LoVo (cell line): ENCODE measurements around the gene SNAPC2.
A peak's percentile ranks its signal among the peaks of the same experiment; 100 is the strongest.

Experiments
- DNase-seq: peaks from one replicate; pipeline ENCODE4 v3.0.0-alpha.2; 2016; ENCODE audit warnings: low spot score

SNAPC2 gene, protein sequence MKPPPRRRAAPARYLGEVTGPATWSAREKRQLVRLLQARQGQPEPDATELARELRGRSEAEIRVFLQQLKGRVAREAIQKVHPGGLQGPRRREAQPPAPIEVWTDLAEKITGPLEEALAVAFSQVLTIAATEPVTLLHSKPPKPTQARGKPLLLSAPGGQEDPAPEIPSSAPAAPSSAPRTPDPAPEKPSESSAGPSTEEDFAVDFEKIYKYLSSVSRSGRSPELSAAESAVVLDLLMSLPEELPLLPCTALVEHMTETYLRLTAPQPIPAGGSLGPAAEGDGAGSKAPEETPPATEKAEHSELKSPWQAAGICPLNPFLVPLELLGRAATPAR

DNA sequence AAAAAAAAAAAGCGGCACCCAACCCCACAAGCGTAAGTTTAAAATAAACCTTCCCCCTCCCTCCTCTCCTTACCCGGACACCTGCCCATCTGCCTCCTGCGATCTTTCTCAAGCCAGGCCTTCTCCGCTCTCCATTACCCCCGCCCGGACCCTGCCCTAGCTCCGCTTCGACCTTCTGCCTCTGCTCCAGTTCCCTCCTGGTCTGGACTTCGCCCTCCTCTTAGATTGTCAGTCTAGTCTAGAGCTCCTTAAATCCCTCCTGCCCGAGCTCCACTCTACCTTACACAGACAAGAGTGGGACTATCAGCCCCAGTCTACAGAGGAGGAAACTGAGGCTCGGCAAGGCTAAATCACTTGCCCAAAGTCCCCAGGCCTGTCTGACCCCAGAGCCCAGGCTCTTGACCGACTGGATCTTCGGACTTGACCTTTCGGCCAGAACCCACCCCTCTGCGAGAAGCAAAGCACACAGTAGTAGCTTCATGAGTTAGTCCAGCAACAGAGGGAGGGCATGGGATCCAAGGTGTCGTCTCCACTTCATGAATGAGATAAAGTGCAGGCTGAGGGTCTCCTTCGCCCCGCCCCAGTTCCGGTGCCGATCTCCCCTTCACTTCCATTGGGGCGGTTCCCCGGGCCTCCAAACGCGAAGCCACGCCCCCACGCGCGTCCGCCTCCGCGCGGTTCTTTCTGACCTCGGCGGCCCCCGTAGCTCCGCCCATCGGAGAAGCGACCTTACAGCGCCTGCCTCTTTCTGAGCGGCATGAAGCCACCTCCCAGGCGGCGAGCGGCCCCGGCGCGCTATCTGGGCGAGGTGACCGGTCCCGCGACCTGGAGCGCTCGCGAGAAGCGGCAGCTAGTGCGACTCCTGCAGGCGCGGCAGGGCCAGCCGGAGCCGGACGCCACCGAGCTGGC lies at the start of gene SNAPC2:
Gene SNAPC2, plus strand, starts transcription at position 729 of the 909 bp plus-strand sequence. Its CDS starts 29 bp downstream, at position 758.
- peak; percentile 92 for DNase-seq

DNA sequence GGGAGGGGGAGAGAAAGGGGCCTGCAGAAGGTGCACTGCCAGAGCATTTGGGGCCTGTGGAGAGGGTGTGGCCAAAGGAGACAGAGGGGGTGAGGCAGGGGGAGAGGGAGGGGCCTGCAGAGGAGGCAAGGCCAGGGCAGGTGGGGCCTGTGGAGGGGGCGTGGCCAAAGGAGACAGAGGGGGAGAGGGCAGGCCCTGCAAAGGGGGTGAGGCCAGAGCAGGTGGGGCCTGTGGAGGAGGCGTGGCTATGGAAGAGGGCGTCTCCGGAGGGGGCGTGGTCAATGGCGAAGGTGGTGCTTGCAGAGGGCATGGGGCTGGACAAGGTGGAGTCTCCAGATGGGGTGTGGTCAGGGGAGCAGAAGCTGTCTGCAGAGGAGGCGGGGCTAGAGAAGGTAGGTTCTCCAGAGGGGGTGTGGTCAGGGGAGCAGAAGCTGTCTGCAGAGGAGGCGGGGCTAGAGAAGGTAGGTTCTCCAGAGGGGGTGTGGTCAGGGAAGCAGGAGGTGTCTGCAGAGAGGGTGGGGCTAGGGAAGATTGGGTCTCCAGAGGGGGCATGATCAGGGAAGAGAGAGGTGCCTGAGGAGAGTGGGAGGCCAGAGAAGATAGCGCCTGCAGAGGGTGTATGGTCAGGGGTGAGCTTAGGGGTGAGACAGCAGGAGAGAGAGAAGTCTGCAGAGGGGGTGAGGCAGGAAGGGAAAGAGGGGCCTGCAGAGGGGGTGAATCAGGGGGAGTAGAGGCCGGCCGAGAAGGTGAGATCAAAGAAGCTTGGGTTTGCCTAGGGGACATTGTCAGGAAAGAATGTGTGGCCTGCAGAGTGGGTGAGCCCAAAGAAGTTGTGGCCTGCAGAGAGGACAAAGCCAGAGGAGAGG lies 49.3 kb upstream of the SNAPC2 start:
- DNase-seq = peak; percentile 74

DNA sequence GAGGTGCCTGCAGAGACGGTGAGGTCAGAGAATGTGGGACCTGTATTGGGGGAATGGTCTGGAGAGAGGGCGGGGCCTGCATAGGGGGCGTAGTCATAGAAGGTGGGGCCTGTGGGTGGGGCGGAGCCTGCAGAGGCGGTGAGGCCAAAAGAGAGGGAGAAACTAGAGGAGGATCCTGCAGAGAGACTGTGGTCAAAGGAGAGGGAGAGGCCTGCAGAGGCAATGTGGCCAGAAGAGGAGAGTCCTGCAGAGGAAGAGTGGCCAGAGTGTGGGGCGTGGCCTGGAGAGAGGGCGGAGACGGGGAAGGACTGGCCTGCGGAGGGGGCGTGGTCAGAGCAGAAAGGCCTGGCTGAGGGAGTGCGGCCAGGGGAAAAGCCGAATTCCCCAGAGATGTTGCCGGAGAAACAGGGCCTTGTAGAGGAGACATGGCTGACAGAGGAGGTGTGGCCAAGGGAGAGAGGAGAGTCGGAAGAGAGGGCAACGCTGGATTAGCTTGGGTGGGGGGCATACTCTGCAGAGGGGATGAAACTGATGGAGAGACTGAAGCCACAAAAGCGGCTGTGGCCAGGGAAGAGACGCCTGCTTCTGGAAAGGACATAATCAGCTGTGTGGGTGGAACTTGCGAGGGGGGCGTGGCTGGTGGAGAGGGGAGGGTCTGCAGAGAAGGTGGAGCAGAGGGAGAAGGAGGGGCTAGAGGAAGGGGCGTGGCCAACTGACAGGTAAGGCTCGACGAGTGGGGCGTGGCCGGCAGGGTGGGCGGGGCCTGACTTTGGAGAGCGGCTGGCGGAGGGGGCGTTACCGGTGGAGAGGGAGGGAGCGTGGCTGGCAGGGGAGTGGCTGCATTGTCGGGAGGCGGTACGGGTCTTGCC lies 48.5 kb upstream of the SNAPC2 start:
- DNase-seq = peak; percentile 91

DNA sequence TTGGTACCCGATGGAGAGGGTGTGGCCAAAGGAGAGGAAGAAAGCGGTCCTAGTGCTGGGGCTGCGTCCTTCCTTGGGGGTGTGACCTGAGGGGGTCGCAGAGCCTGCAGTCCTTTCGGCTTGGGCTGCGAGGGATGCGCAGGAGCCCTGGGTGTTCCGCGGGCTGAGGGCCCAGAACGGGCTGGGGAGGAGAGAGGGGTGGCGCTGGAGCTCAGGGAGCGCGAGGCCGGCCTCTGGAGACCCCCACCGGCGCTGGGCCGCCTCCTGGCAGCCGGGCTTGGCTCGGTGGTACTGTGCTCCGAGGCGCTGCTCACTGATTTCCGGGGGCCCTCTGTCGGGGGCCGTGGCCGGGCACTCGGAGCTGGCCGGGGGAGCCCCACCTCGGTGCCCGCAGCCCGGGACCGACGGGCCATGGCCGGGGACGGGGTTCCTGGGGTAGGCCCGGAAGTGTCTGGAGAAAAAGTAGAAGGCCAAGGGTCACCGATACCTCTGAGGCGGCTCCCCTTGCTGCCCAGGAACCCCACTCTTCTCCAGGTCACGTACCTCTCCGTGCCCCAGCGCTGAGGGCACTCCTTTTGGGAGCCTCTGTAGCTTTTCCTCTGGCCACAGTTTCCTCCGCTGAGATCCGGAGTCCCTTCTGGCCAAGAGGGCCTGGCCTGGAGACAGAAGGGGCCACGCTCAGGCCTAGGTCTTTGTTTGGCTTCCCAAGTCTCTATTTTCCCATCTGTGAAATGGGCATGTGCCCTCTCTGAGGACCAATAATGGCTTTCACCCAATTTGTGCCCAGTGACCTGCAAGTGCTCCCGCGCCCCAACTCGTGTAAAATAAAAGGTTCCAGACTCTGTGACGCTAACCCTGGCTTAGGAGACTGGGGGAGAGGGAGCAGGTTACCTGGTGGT lies 47.6 kb upstream of the SNAPC2 start:
- no peak for DNase-seq

DNA sequence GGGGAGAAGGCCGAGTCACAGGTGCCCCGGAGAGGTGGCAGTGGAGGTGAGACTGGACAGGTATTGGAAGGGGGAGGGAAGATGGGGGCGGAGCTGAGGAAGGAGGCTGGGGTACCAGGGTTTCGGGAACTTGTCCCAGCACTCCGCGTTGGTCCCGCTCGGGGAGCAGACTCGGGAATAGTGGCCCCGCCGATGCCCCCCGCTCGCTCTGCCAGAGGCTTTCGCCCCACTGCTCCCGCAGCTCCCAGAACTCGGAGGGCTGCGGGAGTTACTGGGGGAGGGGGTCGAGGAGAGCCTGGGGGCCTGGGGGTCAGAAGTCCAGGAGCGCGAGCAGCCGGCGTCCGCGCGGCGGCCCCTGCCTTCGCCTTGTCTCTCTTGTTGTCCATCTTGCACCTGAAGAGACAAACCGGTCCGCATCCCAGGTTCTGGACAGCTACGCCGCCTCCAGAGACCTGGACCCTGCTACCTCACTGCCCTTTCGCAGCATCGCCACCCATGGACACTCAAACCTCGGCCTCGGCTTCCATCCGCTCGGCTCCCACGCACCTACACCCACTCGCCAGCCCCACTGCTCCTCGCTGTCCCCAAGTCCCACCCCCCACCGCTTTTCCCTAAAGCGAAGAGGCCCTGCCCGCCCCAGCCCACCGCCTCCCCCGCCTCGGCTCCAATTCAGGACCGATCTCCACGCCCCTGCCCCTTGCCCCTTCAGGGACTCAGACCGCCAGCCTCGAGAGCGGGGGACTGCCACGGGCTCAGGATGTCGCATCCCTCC lies 46.6 kb upstream of the SNAPC2 start:
- DNase-seq = no peak

DNA sequence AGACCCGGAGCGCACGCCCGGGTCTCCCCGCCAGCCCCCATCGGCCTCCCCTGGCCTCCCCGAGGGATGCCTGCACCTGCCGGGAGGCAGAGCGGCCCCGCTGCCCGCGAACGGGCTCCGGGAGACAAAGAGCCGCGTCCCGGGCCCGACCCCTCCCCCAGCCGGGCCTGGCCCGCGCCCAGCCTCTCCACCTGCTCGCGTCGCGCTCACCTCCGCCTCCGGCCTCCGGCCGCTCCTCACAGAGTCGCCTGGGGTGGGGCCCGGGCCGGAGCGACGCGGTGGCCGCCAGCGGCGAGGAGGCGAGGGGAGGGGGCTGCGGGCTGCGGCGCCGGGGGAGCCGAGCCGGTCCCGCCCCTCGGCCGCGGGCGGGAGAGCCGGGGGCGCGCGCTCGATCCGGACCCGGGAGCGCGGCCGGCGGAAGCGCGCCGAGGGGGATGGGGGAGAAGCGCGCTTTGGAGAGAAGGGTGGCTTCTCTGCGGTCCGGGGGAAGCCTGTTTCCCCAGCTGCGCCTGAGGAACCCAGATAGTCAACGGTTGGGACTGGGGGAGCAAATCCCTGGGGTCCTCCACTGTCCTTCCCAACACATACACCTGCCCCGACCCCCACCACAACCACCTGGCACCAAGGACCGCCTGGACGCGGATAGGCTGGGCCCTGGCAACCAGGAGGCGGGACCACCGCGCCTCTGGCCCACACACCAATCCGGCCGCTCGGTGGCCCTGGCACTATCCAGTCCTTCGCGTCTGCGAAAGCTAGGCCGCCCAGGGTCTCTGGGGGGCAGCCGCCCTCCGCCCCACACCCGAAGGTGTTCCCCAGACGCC lies 45.9 kb upstream of the SNAPC2 start, which contains the start of gene PRR36:
Gene PRR36, minus strand, starts transcription at position 315 of the 821 bp plus-strand sequence. CDS start 701 bp downstream, outside the sequence.
- DNase-seq = no peak

DNA sequence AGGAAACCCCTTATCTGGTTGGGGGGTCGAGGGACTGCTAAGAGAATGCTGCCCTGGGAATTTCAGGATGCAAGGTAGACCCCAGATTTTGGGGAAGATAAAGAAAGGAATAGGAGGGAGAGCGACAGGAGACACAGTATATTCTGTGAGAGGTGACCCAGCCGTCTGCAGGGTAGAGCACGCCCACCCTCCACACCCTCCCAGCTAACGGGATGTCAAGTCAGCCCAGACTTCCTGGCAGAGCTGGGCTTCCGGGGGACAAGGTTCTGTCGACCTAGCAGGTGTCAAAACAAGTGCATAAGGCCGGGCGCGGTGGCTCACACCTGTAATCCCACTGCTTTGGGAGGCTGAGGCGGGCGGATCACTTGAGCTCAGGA lies 45.3 kb upstream of the SNAPC2 start:
- no peak for DNase-seq

DNA sequence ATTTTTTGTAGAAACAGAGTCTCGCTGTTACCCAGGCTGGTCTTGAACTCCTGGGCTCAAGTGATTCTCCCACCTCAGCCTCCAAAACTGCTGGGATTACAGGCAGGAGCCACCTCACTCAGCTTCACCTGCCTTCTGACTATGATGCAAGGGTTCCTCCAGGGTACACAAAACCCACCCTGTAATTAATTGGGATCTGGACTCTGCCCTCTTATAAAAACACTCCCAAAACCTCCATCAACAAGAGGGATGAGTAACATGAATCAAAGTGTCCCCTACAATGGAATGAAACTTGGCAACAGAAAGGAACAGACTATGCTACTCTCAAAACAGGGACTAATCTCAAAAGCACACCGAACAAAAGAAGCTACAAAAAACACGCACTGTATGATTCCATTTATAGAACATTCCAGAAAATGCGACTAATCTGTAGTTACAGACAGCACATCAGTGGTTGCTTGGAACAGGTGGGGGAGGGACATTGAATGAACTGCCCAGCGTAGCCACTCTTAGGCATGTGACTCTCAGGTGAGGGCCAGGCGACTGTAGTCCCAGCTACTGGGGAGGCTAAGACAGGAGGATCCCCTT lies 42.8 kb upstream of the SNAPC2 start:
- no peak for DNase-seq

DNA sequence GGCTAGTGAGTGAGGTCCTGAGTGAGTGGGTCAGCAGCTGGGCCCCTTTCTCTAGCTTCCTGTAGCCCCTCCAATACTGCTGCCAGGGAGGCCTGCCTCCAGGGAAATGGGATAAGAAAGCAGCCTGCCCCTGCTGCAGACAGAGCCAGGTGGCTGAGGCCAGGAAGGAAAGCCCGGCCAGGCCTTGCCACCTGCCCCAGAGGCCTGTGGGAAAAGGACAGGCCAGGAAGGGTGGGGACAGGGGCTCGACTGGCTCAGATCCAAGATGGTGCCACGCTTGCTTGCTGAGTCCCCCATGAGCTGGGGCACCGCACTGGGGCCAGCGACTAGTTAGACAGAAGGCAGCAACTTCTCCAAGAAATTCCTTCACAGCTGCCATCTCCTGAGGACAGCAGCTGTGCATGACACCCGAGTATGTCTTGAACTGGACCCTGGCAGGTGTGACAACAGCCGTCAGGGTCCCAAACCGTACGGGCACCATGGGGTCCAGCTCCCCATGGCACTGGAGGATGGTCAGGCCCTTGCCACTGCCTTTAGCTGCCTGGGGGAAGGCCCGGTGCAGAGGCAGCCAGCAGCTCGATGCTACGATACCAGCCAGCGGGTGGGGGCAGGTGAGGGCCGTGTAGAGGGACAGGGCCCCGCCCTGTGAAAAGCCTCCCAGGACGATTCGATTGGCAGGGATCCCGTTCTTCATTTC lies 40.9 kb upstream of the SNAPC2 start:
- no peak for DNase-seq

DNA sequence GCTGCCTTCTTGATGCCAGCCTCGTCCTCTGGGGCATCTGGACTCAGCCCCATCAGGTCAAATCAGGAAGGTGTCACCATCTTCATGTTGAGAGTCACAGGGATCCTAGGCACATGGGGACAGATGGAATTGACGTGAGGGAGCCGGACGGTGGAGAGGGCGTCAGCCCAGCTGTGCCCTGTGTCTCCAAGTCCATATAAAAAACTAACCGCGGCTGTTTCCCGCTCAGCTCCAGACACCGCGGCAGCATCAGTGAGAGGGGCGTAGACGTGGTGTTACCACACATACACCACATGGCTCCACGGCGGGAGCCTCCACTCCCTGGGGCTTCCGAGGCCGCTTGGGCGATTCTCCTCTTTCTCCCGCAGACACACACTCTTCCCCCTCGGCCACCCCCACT lies 40.3 kb upstream of the SNAPC2 start:
- no peak for DNase-seq

DNA sequence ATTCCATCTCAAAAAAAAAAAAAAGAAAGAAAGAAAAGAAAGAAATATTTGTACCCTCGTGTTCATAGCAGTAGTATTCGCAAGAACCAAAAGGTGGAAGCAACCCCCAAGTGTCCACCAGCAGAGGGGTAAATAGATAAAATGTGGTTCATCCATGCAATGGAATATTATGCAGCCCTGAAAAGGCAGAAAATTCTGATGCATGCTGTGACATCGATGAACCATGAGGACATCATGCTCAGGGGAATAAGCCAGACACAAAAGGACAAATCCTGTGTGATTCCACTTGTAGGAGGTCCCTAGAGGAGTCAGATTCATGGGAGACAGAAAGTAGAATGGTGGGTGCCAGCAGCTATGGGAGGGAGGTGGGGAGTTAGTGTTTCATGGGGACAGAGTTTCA lies 38.2 kb upstream of the SNAPC2 start:
- DNase-seq = no peak

DNA sequence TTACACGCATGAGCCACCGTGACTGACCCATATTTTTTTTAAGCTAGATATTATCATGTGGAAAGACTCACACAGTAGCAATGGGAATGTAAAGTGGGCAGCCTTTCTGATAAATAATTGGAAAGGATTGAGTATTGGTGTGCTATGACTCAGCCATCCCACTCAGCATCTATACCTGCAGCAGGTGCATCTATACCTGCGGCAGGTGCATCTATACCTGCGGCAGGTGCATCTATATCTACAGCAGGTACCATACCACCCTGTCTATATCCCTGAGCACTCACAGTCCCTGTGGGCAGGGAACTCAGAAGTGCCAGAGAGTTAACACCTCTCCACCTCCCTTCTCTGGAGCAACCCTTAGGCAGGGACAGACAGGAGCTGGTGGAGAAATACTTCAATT lies 37.0 kb upstream of the SNAPC2 start:
- DNase-seq = no peak

DNA sequence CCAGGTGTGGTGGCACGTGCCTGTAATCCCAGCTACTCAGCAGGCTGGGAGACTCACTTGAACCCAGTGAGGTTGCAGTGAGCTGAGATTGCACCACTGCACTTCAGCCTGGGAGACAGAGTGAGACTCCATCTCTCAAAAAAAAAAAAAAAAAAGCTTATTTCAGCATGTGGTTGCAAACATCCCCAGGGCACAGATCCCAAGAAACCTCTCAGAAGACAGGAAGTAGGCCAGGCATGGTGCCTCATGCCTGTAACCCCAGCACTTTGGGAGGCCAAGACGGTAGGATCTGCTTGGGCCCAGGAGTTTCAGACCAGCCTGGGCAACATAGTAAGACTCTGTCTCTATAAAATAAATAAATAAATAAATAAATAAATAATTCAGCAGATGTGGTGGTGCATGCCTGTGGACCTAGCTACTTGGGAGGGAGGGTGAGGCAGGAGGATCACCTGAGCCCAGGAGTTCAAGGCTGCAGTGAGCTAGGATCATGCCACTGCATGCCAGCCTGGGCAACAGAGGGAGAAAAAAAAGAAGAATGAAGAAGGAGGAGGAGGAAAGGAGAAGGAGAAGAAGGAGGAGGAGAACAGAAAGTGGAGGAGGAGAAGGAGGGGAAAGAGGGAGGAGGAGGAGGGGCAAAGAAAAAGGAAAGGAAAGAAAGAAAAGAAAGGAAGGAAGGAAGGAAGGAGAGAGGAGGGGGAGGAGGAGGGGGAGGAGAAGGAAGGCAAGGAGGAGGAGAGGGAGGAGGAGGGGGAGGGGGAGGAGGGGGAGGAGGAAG lies 36.2 kb upstream of the SNAPC2 start:
- DNase-seq = no peak

DNA sequence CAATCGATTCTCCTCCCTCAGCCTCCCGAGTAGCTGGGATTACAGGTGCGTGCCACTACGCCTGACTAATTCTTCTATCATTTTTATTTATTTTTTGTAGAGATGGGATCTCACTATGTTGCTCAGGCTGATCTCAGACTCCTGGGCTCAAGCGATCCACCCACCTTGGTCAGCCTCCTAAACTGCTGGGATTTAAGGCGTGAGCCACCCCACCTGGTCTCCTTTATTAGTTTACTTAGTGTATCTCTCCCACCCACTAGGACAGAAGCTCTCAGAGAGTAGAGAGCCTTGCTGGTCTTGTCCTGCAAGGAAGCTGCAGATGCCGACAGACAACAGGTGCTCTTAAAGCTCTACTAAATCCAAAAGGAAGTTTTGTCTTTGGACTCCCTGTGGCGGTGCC lies 34.3 kb upstream of the SNAPC2 start:
- no peak for DNase-seq

DNA sequence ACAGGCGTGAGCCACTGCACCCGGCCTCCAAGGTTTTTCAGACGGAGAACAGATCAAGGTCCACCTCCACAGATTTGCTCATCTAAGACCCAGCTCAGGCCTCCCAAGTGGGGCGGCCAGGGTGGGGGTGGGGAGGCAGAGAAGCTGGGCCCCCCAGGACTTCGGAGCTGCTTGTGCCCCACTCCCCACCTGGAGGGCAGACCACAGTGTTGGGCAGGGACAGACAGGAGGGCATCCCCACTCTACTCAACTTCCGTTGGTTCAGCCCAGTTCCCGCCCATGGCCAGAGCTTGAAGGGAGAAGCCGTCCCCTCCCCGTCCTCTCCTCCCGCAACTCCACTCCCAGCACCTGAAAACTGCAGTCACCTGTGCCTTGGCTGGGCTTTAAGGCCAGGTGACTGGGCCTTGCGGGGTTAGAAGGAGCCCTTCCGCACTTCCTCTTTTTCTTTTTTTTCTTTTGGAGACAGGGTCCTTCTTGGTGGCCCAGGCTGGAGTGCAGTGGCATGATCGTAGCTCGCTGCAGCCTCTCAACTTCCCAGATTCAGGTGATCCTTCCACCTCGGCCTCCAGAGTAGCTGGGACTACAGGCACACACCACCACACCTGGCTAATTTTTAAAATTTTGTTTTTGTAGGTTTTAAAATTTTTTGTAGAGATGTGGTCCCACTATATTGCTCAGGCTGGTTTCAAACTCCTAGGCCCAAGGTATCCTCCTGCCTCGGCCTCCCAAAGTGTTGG lies 32.6 kb upstream of the SNAPC2 start:
- no peak for DNase-seq
